Choroid plexus epithelial cell (primary cell): ENCODE data around the gene TMEM97.
"Not testable (repeated sequence)": the region's sequence is repeated elsewhere in the genome, so short reads cannot be mapped to it uniquely, and the experiment has no call there.

Source experiments
- DNase-seq: peaks from one replicate; pipeline ENCODE4 v3.0.0-alpha.2; 2010; ENCODE audit warnings: low read depth
- H3K4me3 ChIP-seq: 2 replicates; pipeline ENCODE4 v1.5.1; 2011; ENCODE audit warnings: low read depth, mild to moderate bottlenecking, control low read depth, low read length, moderate library complexity
- CTCF ChIP-seq: conservative IDR thresholded peaks from 2 replicates; pipeline ENCODE4 v1.5.1; 2011; ENCODE audit warnings: low read depth, mild to moderate bottlenecking, control low read depth, inconsistent platforms, low read length, moderate library complexity

Gene TMEM97

GRCh38 chr17:28276011-28276410, 43.0 kb upstream of the TMEM97 start:
- H3K4me3 ChIP-seq = no peak overlapping the region
- no peak for TF ChIP-seq CTCF
- DNase-seq = no peak

- DNase-seq = peak; percentile 57
- H3K4me3 ChIP-seq = no peak overlapping the region
- TF ChIP-seq CTCF = no peak
Measured at GRCh38 chr17:28279411-28279810, 39.6 kb upstream of the TMEM97 start.

GRCh38 chr17:28280826-28281225, 38.2 kb upstream of the TMEM97 start:
- no peak for DNase-seq
- no peak overlapping the region for H3K4me3 ChIP-seq
- TF ChIP-seq CTCF = no peak

GRCh38 chr17:28282596-28282995, 36.4 kb upstream of the TMEM97 start:
- no peak overlapping the region for H3K4me3 ChIP-seq
- peak; percentile 92 for DNase-seq
- TF ChIP-seq CTCF = no peak

GRCh38 chr17:28285965-28286364, 33.0 kb upstream of the TMEM97 start:
- no peak for DNase-seq
- no peak overlapping the region for H3K4me3 ChIP-seq
- no peak for TF ChIP-seq CTCF

- no peak for DNase-seq
- TF ChIP-seq CTCF = no peak
- H3K4me3 ChIP-seq = no peak overlapping the region
Measured at GRCh38 chr17:28290703-28291102, 28.3 kb upstream of the TMEM97 start.

GRCh38 chr17:28291780-28292330, 27.1 kb upstream of the TMEM97 start:
- TF ChIP-seq CTCF = no peak
- no peak for DNase-seq
- no peak overlapping the region for H3K4me3 ChIP-seq

- DNase-seq = not testable (repeated sequence)
Measured at GRCh38 chr17:28292878-28293277, 26.1 kb upstream of the TMEM97 start.

More at GRCh38 chr17:28292878-28293277, 26.1 kb upstream of the TMEM97 start:
- not testable (repeated sequence) for H3K4me3 ChIP-seq
